ENCODE data around the gene AIF1L.

The AIF1L gene

DNA sequence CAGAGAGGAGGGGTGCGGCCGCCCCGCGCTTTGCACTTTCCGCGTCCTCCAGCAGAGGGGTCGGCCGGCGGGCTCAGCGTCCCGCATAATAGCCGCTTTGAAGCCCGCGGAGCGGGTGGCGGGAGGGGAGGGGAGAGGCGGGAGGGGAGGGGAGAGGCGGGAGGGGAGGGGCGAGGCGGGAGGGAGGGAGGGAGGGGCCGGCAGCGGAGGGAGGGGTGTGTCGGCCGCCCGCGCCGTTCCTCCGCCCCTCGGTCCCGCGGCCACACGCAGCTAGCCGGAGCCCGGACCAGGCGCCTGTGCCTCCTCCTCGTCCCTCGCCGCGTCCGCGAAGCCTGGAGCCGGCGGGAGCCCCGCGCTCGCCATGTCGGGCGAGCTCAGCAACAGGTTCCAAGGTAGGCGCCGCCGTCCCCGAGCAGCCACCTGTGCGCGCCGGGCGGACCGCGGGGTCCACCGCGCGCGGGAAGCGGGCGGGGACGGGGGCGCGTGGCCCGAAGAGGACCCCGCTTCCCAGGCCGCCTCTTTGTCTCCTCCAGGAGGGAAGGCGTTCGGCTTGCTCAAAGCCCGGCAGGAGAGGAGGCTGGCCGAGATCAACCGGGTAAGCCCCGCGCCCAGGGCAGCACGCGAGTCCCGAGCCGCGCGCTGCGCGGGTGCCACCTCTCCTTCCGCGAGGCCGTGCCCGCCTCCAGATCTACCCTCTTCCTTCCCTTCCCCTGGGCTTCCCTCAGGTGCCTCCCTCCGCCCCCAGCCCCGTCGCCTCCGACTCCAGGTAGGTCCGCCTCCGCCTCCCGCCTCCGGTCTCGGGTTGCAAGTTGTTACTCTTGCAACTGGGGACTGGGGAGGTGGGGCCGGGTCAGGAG, at the start of gene AIF1L:
TSS of gene AIF1L (plus strand) at position 263 of the 857 bp plus-strand sequence. CDS start at position 362, 99 bp downstream.
- Histone ChIP-seq H3K9ac (ENCODE audit: low read depth in 1 of 2, low read length in 2 of 2) (no peak within 1 kb of the TSS), H3K4me1 (ENCODE audit: control insufficient read depth in 2 of 2, insufficient read depth in 2 of 2, low read length in 2 of 2) (peaks cover 0 to 2% of the 10 kb centered on the region in 2 donors), H3K4me3 (ENCODE audit: low read length in 2 of 2) (peak within 1 kb of the TSS; percentile 47 to 56), H3K36me3 (ENCODE audit: control insufficient read depth in 2 of 2, insufficient read depth in 2 of 2, low read length in 2 of 2) (no peaks in the 10 kb centered on the region), H3K27ac (ENCODE audit: low read depth in 2 of 2, low read length in 2 of 2) (no peak within 1 kb of the TSS), H3K9me3 (ENCODE audit: control insufficient read depth in 2 of 2, low read length in 2 of 2) (no peaks in the 10 kb centered on the region), H3K27me3 (ENCODE audit: control insufficient read depth in 2 of 2, insufficient read depth in 2 of 2, low read length in 2 of 2) (peaks cover 11 to 27% of the 10 kb centered on the region in 2 donors)

DNA sequence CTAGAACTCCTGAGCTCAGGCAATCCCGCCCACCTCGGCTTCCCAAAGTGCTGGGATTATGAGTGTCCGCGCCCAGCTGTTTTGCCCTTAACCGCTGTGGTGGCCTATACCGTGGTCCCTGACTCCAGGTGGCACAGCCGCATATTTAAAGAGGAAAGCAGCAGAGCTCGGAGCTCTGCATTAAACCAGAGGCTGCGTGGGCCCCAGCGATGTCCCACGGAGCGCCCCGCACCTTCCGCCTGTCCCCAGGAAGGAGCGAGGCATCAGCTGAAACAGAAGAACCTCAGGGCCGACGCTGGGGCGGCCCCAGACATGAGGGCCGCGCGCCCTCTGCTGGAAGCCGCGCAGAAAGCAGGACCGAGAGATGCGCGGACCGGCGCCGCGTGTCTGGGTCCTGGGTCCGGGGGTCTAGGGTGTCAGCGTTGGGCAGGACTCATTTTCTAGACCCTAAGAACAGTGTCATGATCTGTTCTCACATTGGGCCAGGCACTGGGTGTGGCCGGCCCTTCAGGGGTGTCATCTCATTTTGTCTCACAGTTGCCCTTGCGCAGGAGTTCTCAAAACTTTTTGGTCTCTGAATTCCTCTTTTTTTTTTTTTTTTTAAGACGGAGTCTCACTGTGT, 49.6 kb upstream of the AIF1L start:
- no peak overlapping the region for H3K4me3 ChIP-seq (ENCODE audit: low read length in 2 of 2)

GRCh38 chr9:131048332-131048731, 48.0 kb upstream of the AIF1L start:
- no peak overlapping the region for H3K27ac ChIP-seq (ENCODE audit: low read depth in 2 of 2, low read length in 2 of 2)
- peaks cover 0 to 2% of the 10 kb centered on the region in 2 donors for H3K27me3 ChIP-seq (ENCODE audit: control insufficient read depth in 2 of 2, insufficient read depth in 2 of 2, low read length in 2 of 2)
- no peak overlapping the region for H3K4me3 ChIP-seq (ENCODE audit: low read length in 2 of 2)
- no peaks in the 10 kb centered on the region for H3K9me3 ChIP-seq (ENCODE audit: control insufficient read depth in 2 of 2, low read length in 2 of 2)
- no peaks in the 10 kb centered on the region for H3K36me3 ChIP-seq (ENCODE audit: control insufficient read depth in 2 of 2, insufficient read depth in 2 of 2, low read length in 2 of 2)
- H3K9ac ChIP-seq (ENCODE audit: low read depth in 1 of 2, low read length in 2 of 2): no peak overlapping the region
- no peaks in the 10 kb centered on the region for H3K4me1 ChIP-seq (ENCODE audit: control insufficient read depth in 2 of 2, insufficient read depth in 2 of 2, low read length in 2 of 2)

More for the DNA sequence above, 49.6 kb upstream of the AIF1L start:
- H3K27me3 ChIP-seq (ENCODE audit: control insufficient read depth in 2 of 2, insufficient read depth in 2 of 2, low read length in 2 of 2): peaks cover 2% of the 10 kb centered on the region in 2 donors
- no peak overlapping the region for H3K27ac ChIP-seq (ENCODE audit: low read depth in 2 of 2, low read length in 2 of 2)
- H3K4me1 ChIP-seq (ENCODE audit: control insufficient read depth in 2 of 2, insufficient read depth in 2 of 2, low read length in 2 of 2): no peaks in the 10 kb centered on the region
- H3K9me3 ChIP-seq (ENCODE audit: control insufficient read depth in 2 of 2, low read length in 2 of 2): no peaks in the 10 kb centered on the region
- no peak overlapping the region for H3K9ac ChIP-seq (ENCODE audit: low read depth in 1 of 2, low read length in 2 of 2)
- H3K36me3 ChIP-seq (ENCODE audit: control insufficient read depth in 2 of 2, insufficient read depth in 2 of 2, low read length in 2 of 2): no peaks in the 10 kb centered on the region

DNA sequence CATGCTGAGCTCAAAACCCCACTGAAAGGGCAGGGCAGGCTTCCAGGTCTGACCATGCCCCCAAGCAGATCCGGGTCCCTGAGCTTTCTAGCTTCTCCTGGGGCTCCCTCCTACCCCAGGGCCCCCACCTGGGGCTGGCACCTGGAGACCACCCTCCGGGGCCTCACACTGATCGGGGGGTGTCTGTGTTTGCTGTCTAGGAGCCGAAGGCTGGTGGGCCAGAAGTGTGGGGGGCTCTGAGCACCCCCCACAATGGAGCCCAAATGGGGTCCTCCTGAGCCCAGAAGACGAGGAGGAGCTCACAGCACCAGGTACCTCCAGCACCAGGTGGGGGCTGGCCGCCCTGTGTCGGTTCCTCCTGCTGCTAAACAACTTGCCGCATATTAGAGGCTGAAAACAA, 47.5 kb upstream of the AIF1L start:
- H3K9me3 ChIP-seq (ENCODE audit: control insufficient read depth in 2 of 2, low read length in 2 of 2): no peaks in the 10 kb centered on the region
- H3K9ac ChIP-seq (ENCODE audit: low read depth in 1 of 2, low read length in 2 of 2): no peak overlapping the region
- peaks cover 0 to 2% of the 10 kb centered on the region in 2 donors for H3K27me3 ChIP-seq (ENCODE audit: control insufficient read depth in 2 of 2, insufficient read depth in 2 of 2, low read length in 2 of 2)
- H3K4me3 ChIP-seq (ENCODE audit: low read length in 2 of 2): no peak overlapping the region
- H3K4me1 ChIP-seq (ENCODE audit: control insufficient read depth in 2 of 2, insufficient read depth in 2 of 2, low read length in 2 of 2): no peaks in the 10 kb centered on the region
- no peak overlapping the region for H3K27ac ChIP-seq (ENCODE audit: low read depth in 2 of 2, low read length in 2 of 2)
- no peaks in the 10 kb centered on the region for H3K36me3 ChIP-seq (ENCODE audit: control insufficient read depth in 2 of 2, insufficient read depth in 2 of 2, low read length in 2 of 2)

- Histone ChIP-seq H3K9ac (ENCODE audit: low read depth in 1 of 2, low read length in 2 of 2) (no peak overlapping the region), H3K9me3 (ENCODE audit: control insufficient read depth in 2 of 2, low read length in 2 of 2) (no peaks in the 10 kb centered on the region), H3K27ac (ENCODE audit: low read depth in 2 of 2, low read length in 2 of 2) (no peak overlapping the region), H3K4me1 (ENCODE audit: control insufficient read depth in 2 of 2, insufficient read depth in 2 of 2, low read length in 2 of 2) (no peaks in the 10 kb centered on the region), H3K27me3 (ENCODE audit: control insufficient read depth in 2 of 2, insufficient read depth in 2 of 2, low read length in 2 of 2) (peaks cover 0 to 2% of the 10 kb centered on the region in 2 donors), H3K36me3 (ENCODE audit: control insufficient read depth in 2 of 2, insufficient read depth in 2 of 2, low read length in 2 of 2) (no peaks in the 10 kb centered on the region), H3K4me3 (ENCODE audit: low read length in 2 of 2) (no peak overlapping the region)
These were observed 46.3 kb upstream of the AIF1L start for GRCh38 chr9:131049829-131050715.

- Histone ChIP-seq H3K4me1 (ENCODE audit: control insufficient read depth in 2 of 2, insufficient read depth in 2 of 2, low read length in 2 of 2) (no peaks in the 10 kb centered on the region), H3K27ac (ENCODE audit: low read depth in 2 of 2, low read length in 2 of 2) (no peak overlapping the region), H3K27me3 (ENCODE audit: control insufficient read depth in 2 of 2, insufficient read depth in 2 of 2, low read length in 2 of 2) (peaks cover 0 to 2% of the 10 kb centered on the region in 2 donors), H3K4me3 (ENCODE audit: low read length in 2 of 2) (no peak overlapping the region), H3K36me3 (ENCODE audit: control insufficient read depth in 2 of 2, insufficient read depth in 2 of 2, low read length in 2 of 2) (no peaks in the 10 kb centered on the region), H3K9ac (ENCODE audit: low read depth in 1 of 2, low read length in 2 of 2) (no peak overlapping the region), H3K9me3 (ENCODE audit: control insufficient read depth in 2 of 2, low read length in 2 of 2) (no peaks in the 10 kb centered on the region)
These were observed 45.5 kb upstream of the AIF1L start for GRCh38 chr9:131050831-131051230.

DNA sequence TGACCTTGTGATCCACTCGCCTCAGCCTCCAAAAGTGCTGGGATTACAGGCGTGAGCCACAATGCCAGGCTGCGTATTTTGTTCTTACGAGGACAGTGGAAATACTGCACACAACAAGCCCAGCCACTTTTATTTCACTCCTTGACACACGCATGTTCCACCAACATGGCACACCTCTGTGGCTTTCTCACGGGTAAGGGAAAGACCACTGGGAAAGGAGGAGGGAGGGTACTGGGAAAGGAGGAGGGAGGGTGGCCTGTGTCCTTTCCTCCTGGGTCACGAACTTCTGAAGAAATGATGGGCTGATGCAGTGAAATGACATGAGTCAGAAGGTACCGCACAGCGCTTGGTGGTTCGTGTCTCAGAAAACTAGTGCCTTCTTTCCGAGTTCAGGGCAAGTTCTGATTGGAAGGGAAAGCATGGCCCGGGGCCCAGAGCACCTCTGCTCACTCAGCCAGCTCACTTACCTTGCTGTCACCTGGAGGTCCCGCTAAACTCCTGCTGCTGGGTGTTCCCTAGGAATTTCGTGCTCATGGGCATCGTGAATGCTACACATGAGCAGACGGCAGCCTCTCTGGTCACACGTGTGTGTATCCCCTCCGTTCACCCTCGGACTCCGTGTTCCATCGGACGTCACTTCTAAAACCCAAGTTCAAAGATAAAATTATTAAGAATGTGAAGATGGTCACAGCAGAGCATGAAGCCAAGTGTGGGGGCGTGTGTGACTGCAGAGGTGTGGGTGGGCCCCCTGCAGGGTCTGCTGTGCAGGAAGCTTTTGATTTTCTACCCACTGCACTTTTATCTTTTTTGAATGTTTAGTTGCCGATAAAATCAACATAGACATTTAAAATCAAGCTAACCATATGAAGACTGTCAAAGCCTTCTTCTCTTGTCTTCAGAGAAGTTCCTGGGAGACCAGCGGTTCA, 44.5 kb upstream of the AIF1L start:
- no peaks in the 10 kb centered on the region for H3K9me3 ChIP-seq (ENCODE audit: control insufficient read depth in 2 of 2, low read length in 2 of 2)
- no peak overlapping the region for H3K9ac ChIP-seq (ENCODE audit: low read depth in 1 of 2, low read length in 2 of 2)
- H3K27ac ChIP-seq (ENCODE audit: low read depth in 2 of 2, low read length in 2 of 2): no peak overlapping the region
- no peaks in the 10 kb centered on the region for H3K4me1 ChIP-seq (ENCODE audit: control insufficient read depth in 2 of 2, insufficient read depth in 2 of 2, low read length in 2 of 2)
- H3K36me3 ChIP-seq (ENCODE audit: control insufficient read depth in 2 of 2, insufficient read depth in 2 of 2, low read length in 2 of 2): no peaks in the 10 kb centered on the region
- no peak overlapping the region for H3K4me3 ChIP-seq (ENCODE audit: low read length in 2 of 2)
- H3K27me3 ChIP-seq (ENCODE audit: control insufficient read depth in 2 of 2, insufficient read depth in 2 of 2, low read length in 2 of 2): peaks cover 0 to 2% of the 10 kb centered on the region in 2 donors

- Histone ChIP-seq H3K4me3 (ENCODE audit: low read length in 2 of 2) (no peak overlapping the region), H3K9me3 (ENCODE audit: control insufficient read depth in 2 of 2, low read length in 2 of 2) (no peaks in the 10 kb centered on the region), H3K4me1 (ENCODE audit: control insufficient read depth in 2 of 2, insufficient read depth in 2 of 2, low read length in 2 of 2) (no peaks in the 10 kb centered on the region), H3K27ac (ENCODE audit: low read depth in 2 of 2, low read length in 2 of 2) (no peak overlapping the region), H3K9ac (ENCODE audit: low read depth in 1 of 2, low read length in 2 of 2) (no peak overlapping the region), H3K27me3 (ENCODE audit: control insufficient read depth in 2 of 2, insufficient read depth in 2 of 2, low read length in 2 of 2) (peaks cover 0 to 2% of the 10 kb centered on the region in 2 donors), H3K36me3 (ENCODE audit: control insufficient read depth in 2 of 2, insufficient read depth in 2 of 2, low read length in 2 of 2) (no peaks in the 10 kb centered on the region)
These were observed 42.4 kb upstream of the AIF1L start for GRCh38 chr9:131053896-131054295.

GRCh38 chr9:131056781-131057506, 39.4 kb upstream of the AIF1L start:
- Histone ChIP-seq H3K36me3 (ENCODE audit: control insufficient read depth in 2 of 2, insufficient read depth in 2 of 2, low read length in 2 of 2) (no peaks in the 10 kb centered on the region), H3K9ac (ENCODE audit: low read depth in 1 of 2, low read length in 2 of 2) (no peak overlapping the region), H3K27ac (ENCODE audit: low read depth in 2 of 2, low read length in 2 of 2) (no peak overlapping the region), H3K4me3 (ENCODE audit: low read length in 2 of 2) (no peak overlapping the region), H3K9me3 (ENCODE audit: control insufficient read depth in 2 of 2, low read length in 2 of 2) (no peaks in the 10 kb centered on the region), H3K4me1 (ENCODE audit: control insufficient read depth in 2 of 2, insufficient read depth in 2 of 2, low read length in 2 of 2) (no peaks in the 10 kb centered on the region), H3K27me3 (ENCODE audit: control insufficient read depth in 2 of 2, insufficient read depth in 2 of 2, low read length in 2 of 2) (peaks cover 0 to 2% of the 10 kb centered on the region in 2 donors)
